Keratinocyte (primary cell): Measurements from ENCODE around the gene ADIPOR2. TPM values are rescaled to one million over a fixed set of nuclear protein-coding genes. Genes with fewer than 3 reads are reported as not detected.

Source experiments
- DNase-seq: peaks from one replicate; pipeline ENCODE4 v3.0.0-alpha.2; 2011; ENCODE audit warnings: low read depth, missing footprints, low spot score
- FAIRE-seq: peaks from 2 replicates; lab custom pipeline; 2011; peaks lifted over from hg19 to GRCh38; lab: Jason Lieb, UNC
- H2AFZ ChIP-seq: 2 replicates; pipeline ENCODE4 v1.6.0; 2012; ENCODE audit warnings: low read length, control low read depth, inconsistent platforms; ENCODE audit not compliant: control insufficient read depth
- H3K27ac ChIP-seq: 2 replicates; pipeline ENCODE4 v1.5.1; 2011; ENCODE audit warnings: low read length; ENCODE audit not compliant: control insufficient read depth, insufficient read depth
- H3K27me3 ChIP-seq: 3 replicates; pipeline ENCODE4 v1.6.0; 2011; ENCODE audit warnings: low read length; ENCODE audit not compliant: control insufficient read depth, insufficient read depth; ENCODE audit errors: extremely low read depth
- H3K36me3 ChIP-seq, 2 experiments: 2 replicates in 1 of 2; 3 replicates in 1 of 2; pipeline ENCODE4 v1.5.1; 2011; ENCODE audit warnings: low read length in 2 of 2, mild to moderate bottlenecking in 1 of 2; ENCODE audit not compliant: control insufficient read depth in 2 of 2, insufficient read depth in 2 of 2; ENCODE audit errors: extremely low read depth in 1 of 2
- H3K4me1 ChIP-seq: 3 replicates; pipeline ENCODE4 v1.5.1; 2011; ENCODE audit warnings: low read length; ENCODE audit not compliant: control insufficient read depth, insufficient read depth; ENCODE audit errors: extremely low read depth
- H3K4me2 ChIP-seq: 3 replicates; pipeline ENCODE4 v1.6.0; 2011; ENCODE audit warnings: low read depth, low read length; ENCODE audit not compliant: control insufficient read depth, insufficient read depth; ENCODE audit errors: extremely low read depth
- H3K4me3 ChIP-seq, 3 experiments: fragments of 200-600 bp in 1 of 3; sonication (generic) in 1 of 3; 2 replicates in 2 of 3; 3 replicates in 1 of 3; pipeline ENCODE4 v1.5.1; 2011 to 2016; ENCODE audit warnings: low read length in 3 of 3, mild to moderate bottlenecking in 3 of 3, control low read depth in 2 of 3, inconsistent platforms in 1 of 3, low read depth in 1 of 3, mixed read lengths in 1 of 3, mixed run types in 1 of 3, moderate library complexity in 1 of 3; ENCODE audit not compliant: control insufficient read depth in 2 of 3, insufficient read depth in 2 of 3; ENCODE audit errors: extremely low read depth in 1 of 3
- H3K79me2 ChIP-seq: 2 replicates; pipeline ENCODE4 v1.6.0; 2012; ENCODE audit warnings: low read length; ENCODE audit not compliant: control insufficient read depth, insufficient read depth
- H3K9ac ChIP-seq: 3 replicates; pipeline ENCODE4 v1.6.0; 2011; ENCODE audit warnings: low read length; ENCODE audit not compliant: control insufficient read depth, insufficient read depth; ENCODE audit errors: extremely low read depth
- H3K9me1 ChIP-seq: 3 replicates; pipeline ENCODE4 v1.6.0; 2011; ENCODE audit warnings: low read length; ENCODE audit not compliant: control insufficient read depth, insufficient read depth; ENCODE audit errors: extremely low read depth
- H3K9me3 ChIP-seq: 2 replicates; pipeline ENCODE4 v1.5.1; 2012; ENCODE audit warnings: low read depth, low read length; ENCODE audit not compliant: control insufficient read depth
- H4K20me1 ChIP-seq: 3 replicates; pipeline ENCODE4 v1.6.0; 2011; ENCODE audit warnings: low read length; ENCODE audit not compliant: control insufficient read depth, insufficient read depth; ENCODE audit errors: extremely low read depth
- EZH2 ChIP-seq: IDR thresholded peaks from one replicate; pipeline ENCODE4 v1.6.1; 2012; ENCODE audit warnings: inconsistent platforms, mild to moderate bottlenecking, low read length, moderate library complexity
- dilution Hi-C: fragments of 300-500 bp; cut with MboI; formaldehyde crosslinking; loops from one replicate; pipeline ENCODE4 v1.7.0; 2020; ENCODE audit warnings: low sequenced_read_pairs; ENCODE audit not compliant: extremely low pct_ligation_motif_present
- polyA plus RNA-seq, 5 experiments: library from polyadenylated mRNA; depleted of rRNA in 3 of 5; stranded (reverse) in 3 of 5; stranded (forward) in 1 of 5; unstranded in 1 of 5; fragments of >200 nt; gene quantifications; 1 replicate in 1 of 5; 2 replicates in 3 of 5; 3 replicates in 1 of 5; pipeline versions ENCODE4 v1.2.1 to v1.2.3, GENCODE V29; 2011 to 2012; ENCODE audit warnings: missing spikeins in 2 of 5, low read depth in 1 of 5, low replicate concordance in 1 of 5
- TF ChIP-seq, protein P1 (sequence below), 3 experiments: IDR thresholded peaks in 1 of 3; conservative IDR thresholded peaks in 1 of 3; optimal IDR thresholded peaks in 1 of 3; 2 replicates in 2 of 3; 3 replicates in 1 of 3; pipeline versions ENCODE3 to v1.5.1; 2011; ENCODE audit warnings: low read length in 3 of 3, mild to moderate bottlenecking in 3 of 3, moderate library complexity in 2 of 3, control low read depth in 1 of 3, inconsistent platforms in 1 of 3; ENCODE audit not compliant: insufficient read depth in 2 of 3; ENCODE audit errors: extremely low read depth in 1 of 3

ADIPOR2 gene
- polyA plus RNA-seq, 1 donor (not counting 4 experiments of a cell fraction or from before 2014, with no cell fraction given), result 59.4 TPM

DNA sequence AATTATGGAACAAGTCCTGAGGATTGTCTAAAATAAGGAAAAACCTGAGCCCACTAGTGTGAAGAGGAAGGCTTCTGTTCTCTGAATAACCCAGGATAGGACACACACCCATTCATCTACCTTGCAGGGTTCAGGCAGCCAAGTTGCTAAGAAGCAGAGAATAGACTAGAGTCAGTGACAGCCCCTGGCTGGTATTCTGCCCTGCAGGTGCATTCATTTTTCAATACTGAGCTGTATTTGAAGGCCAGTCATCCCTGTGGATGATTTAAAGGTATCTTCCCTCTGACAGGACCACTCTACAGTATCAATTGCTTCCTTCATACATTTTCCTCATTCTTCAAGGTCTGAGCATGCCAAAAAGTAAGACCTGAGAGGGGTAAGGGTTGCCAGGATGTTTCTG, 38.9 kb upstream of the ADIPOR2 start:
- H3K9me3 ChIP-seq, result no peaks in the 10 kb centered on the region
- TF ChIP-seq EZH2, result no peak
- TF ChIP-seq, protein P1, sequence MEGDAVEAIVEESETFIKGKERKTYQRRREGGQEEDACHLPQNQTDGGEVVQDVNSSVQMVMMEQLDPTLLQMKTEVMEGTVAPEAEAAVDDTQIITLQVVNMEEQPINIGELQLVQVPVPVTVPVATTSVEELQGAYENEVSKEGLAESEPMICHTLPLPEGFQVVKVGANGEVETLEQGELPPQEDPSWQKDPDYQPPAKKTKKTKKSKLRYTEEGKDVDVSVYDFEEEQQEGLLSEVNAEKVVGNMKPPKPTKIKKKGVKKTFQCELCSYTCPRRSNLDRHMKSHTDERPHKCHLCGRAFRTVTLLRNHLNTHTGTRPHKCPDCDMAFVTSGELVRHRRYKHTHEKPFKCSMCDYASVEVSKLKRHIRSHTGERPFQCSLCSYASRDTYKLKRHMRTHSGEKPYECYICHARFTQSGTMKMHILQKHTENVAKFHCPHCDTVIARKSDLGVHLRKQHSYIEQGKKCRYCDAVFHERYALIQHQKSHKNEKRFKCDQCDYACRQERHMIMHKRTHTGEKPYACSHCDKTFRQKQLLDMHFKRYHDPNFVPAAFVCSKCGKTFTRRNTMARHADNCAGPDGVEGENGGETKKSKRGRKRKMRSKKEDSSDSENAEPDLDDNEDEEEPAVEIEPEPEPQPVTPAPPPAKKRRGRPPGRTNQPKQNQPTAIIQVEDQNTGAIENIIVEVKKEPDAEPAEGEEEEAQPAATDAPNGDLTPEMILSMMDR (optimal IDR thresholded peaks at IDR 0.05 in 1 of 3, IDR thresholded peaks at IDR 0.05 in 1 of 3, conservative IDR thresholded peaks at IDR 0.05 in 1 of 3; ENCODE audit: extremely low read depth in 1 of 3, insufficient read depth in 2 of 3, low read length in 3 of 3), result no peak
- H3K36me3 ChIP-seq, result no peaks in the 10 kb centered on the region
- H2AFZ ChIP-seq, result no peak overlapping the region
- no peaks in the 10 kb centered on the region for H3K79me2 ChIP-seq
- no peak overlapping the region for H3K27ac ChIP-seq
- H3K9ac ChIP-seq, result no peak overlapping the region
- FAIRE-seq (no peak), DNase-seq (no peak)
- no peaks in the 10 kb centered on the region for H4K20me1 ChIP-seq
- peaks cover 12% of the 10 kb centered on the region for H3K4me1 ChIP-seq
- H3K4me3 ChIP-seq, result no peak overlapping the region
- no peaks in the 10 kb centered on the region for H3K27me3 ChIP-seq
- no peak overlapping the region for H3K4me2 ChIP-seq
- dilution Hi-C loops, result no loop called here
- H3K9me1 ChIP-seq, result no peaks in the 10 kb centered on the region

DNA sequence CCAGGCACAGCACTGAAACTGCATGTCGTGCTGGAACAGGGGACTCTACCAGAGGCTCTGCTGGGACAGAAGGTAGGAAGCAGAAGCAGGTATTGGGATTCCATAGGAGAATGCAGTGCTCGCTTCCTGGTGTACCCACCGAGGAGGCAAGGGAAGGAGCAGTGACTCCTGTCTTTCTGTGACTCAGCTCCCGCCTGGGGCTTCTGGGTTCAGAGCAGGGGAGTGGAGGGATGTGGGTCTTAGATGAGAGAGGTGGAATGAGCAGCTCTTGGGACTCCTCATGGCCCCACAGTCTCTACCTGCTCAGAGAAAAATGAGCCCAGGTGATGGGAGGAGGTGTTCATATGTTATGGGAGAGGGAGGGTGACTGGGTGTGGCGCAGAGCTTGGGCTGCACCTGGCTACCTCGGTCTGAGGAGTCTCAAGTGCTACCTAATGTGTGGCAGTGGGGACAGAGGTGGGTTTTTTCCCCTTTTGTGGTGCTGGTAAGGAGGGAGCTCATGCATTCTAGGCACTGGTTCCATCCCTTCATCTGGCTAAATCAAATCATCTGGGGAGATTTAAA, 35.6 kb upstream of the ADIPOR2 start:
- no peaks in the 10 kb centered on the region for H4K20me1 ChIP-seq
- peak overlapping the region; percentile 46 for H3K4me2 ChIP-seq
- H3K27me3 ChIP-seq, result no peaks in the 10 kb centered on the region
- DNase-seq (no peak), FAIRE-seq (peak; percentile 70)
- H3K9me1 ChIP-seq, result no peaks in the 10 kb centered on the region
- H3K36me3 ChIP-seq, result no peaks in the 10 kb centered on the region
- TF ChIP-seq EZH2, result no peak
- TF ChIP-seq, protein P1 (optimal IDR thresholded peaks at IDR 0.05 in 1 of 3, IDR thresholded peaks at IDR 0.05 in 1 of 3, conservative IDR thresholded peaks at IDR 0.05 in 1 of 3; ENCODE audit: extremely low read depth in 1 of 3, insufficient read depth in 2 of 3, low read length in 3 of 3), result no peak
- H2AFZ ChIP-seq, result no peak overlapping the region
- no peak overlapping the region for H3K4me3 ChIP-seq
- no peak overlapping the region for H3K9ac ChIP-seq
- H3K9me3 ChIP-seq, result no peaks in the 10 kb centered on the region
- no peak overlapping the region for H3K27ac ChIP-seq
- no peaks in the 10 kb centered on the region for H3K79me2 ChIP-seq
- dilution Hi-C loops, result no loop called here
- H3K4me1 ChIP-seq, result peaks cover 17% of the 10 kb centered on the region
